ENCODE measurements around the gene HPS1. TPM values are rescaled to one million over a fixed set of nuclear protein-coding genes. Genes with fewer than 3 reads are reported as not detected.

The HPS1 gene
- total and polyA plus RNA-seq, 2 donors (not counting 3 experiments of a cell fraction or from before 2014, with no cell fraction given) = 60.7 to 67.5 TPM

GRCh38 chr10:98407017-98407743 lies 39.6 kb downstream of the HPS1 start:
- Histone ChIP-seq H3K9ac (replicated peaks; ENCODE audit: extremely low read depth, insufficient read depth, low read length) (no peak overlapping the region), H3K9me3 (replicated peaks; ENCODE audit: control insufficient read depth, insufficient read depth, low read length) (no peaks in the 10 kb centered on the region), H3K79me2 (ENCODE audit: control insufficient read depth, insufficient read depth, low read length) (no peaks in the 10 kb centered on the region), H3K27ac (ENCODE audit: insufficient read depth, low read depth, low read length) (no peak overlapping the region), H3K36me3 (ENCODE audit: control insufficient read depth in 2 of 2, extremely low read depth in 1 of 2, insufficient read depth in 2 of 2, low read length in 2 of 2) (no peaks in the 10 kb centered on the region), H3K27me3 (ENCODE audit: control insufficient read depth in 2 of 2, insufficient read depth in 2 of 2, low read length in 2 of 2) (no peaks in the 10 kb centered on the region), H3K4me3 (replicated peaks in 1 of 3; ENCODE audit: insufficient read depth in 1 of 3, low read depth in 1 of 3, low read length in 3 of 3) (no peak overlapping the region), H3K4me2 (ENCODE audit: insufficient read depth, low read length) (no peak overlapping the region), H2AFZ (ENCODE audit: low read depth, low read length) (no peak overlapping the region), H3K9me1 (replicated peaks; ENCODE audit: control insufficient read depth, extremely low read depth, insufficient read depth, low read length) (no peaks in the 10 kb centered on the region), H3K4me1 (ENCODE audit: control insufficient read depth, extremely low read depth, insufficient read depth, low read length) (no peaks in the 10 kb centered on the region), H4K20me1 (replicated peaks; ENCODE audit: control insufficient read depth, extremely low read depth, insufficient read depth, low read length) (no peaks in the 10 kb centered on the region)
- dilution Hi-C loops (cut with MboI; ENCODE audit: extremely low pct_ligation_motif_present, low sequenced_read_pairs) (no loop called here), intact Hi-C loops (cut with micrococcal nuclease) (no loop called here)
- TF ChIP-seq MYC (IDR thresholded peaks at IDR 0.05; ENCODE audit: low read depth, low read length) (no peak), FOS (IDR thresholded peaks at IDR 0.05; ENCODE audit: borderline replicate concordance, insufficient read depth, low read length) (no peak), GATA2 (IDR thresholded peaks at IDR 0.05; ENCODE audit: insufficient read depth, insufficient read length, low read depth, low read length) (no peak), MAX (IDR thresholded peaks at IDR 0.05; ENCODE audit: insufficient read depth, insufficient read length) (no peak), JUN (IDR thresholded peaks at IDR 0.05; ENCODE audit: borderline replicate concordance, insufficient read depth, insufficient read length, low read depth) (no peak), CTCF (IDR thresholded peaks at IDR 0.05; ENCODE audit: extremely low read depth in 1 of 2, insufficient read depth in 1 of 2, low read depth in 1 of 2, low read length in 2 of 2) (no peak), POLR2AphosphoS5 (IDR thresholded peaks at IDR 0.05; ENCODE audit: insufficient read depth, low read depth, low read length) (no peak), EZH2 (IDR thresholded peaks at IDR 0.05; ENCODE audit: borderline replicate concordance, low read depth, low read length, severe bottlenecking) (no peak), POLR2A (IDR thresholded peaks at IDR 0.05; ENCODE audit: low read depth, low read length) (no peak)
- DNase-seq (ENCODE audit: low read depth, low spot score) (no peak), FAIRE-seq (no peak)
- POLR2A ChIA-PET = no interaction called here
- no TSS peak for BruUV-seq (replicated peaks)
- CTCF ChIA-PET = interaction anchor here (4.0 kb wide), 1 partner anchor 18 kb away, joined by 16 read pairs; no protein-coding TSS in a partner anchor

All from endothelial cell of umbilical vein (primary cell).